GM12878 (cell line): ENCODE measurements around the gene DUSP22. TPM values are rescaled to one million over a fixed set of nuclear protein-coding genes. Genes with fewer than 3 reads are reported as not detected.

Experiments used
- ATAC-seq: fragments of 200-7000 bp; cut with Tn5 transposase; 3 replicates; pipeline ENCODE4 v1.9.1; 2020; ENCODE audit warnings: mild to moderate bottlenecking, moderate library complexity
- BruUV-seq: library from RNA; stranded (reverse); fragments of 400-500 nt; replicated peaks from 2 replicates; lab custom pipeline; 2021; lab: Mats Ljungman, UMichigan
- CTCF ChIA-PET: fragments of 300-600 bp; sonication (Branson Sonifier 250); formaldehyde crosslinking; extraction: SDS; loops from one replicate; lab custom pipeline; 2021; ENCODE audit warnings: inconsistent platforms; lab: Yijun Ruan, JAX
- POLR2A ChIA-PET: fragments of 350-600 bp; formaldehyde crosslinking; extraction: SDS; loops from one replicate; lab custom pipeline; 2021; ENCODE audit warnings: inconsistent platforms; lab: Charles Lee
- RAD21 ChIA-PET: fragments of 300-600 bp; sonication (Branson Sonifier 250); formaldehyde crosslinking; loops from one replicate; lab custom pipeline; 2023; ENCODE audit warnings: antibody characterized with exemption; ENCODE audit not compliant: unreplicated experiment; lab: Charles Lee
- SMC1A ChIA-PET: fragments of 300-600 bp; sonication (Branson Sonifier 250); formaldehyde crosslinking; loops from one replicate; lab custom pipeline; 2023; ENCODE audit not compliant: unreplicated experiment, uncharacterized antibody; lab: Charles Lee
- DNase-seq: peaks from one replicate; pipeline ENCODE4 v3.0.0-alpha.2; 2011; ENCODE audit warnings: low read depth, low spot score
- FAIRE-seq: peaks from 3 replicates; lab custom pipeline; 2011; peaks lifted over from hg19 to GRCh38; lab: Jason Lieb, UNC
- H2AFZ ChIP-seq: 2 replicates; pipeline ENCODE4 v1.6.0; 2011; ENCODE audit warnings: low read depth, low read length, control low read depth; ENCODE audit not compliant: control insufficient read depth
- H3K27ac ChIP-seq: 2 replicates; pipeline ENCODE4 v1.5.1; 2011; ENCODE audit warnings: control low read depth; ENCODE audit not compliant: control insufficient read depth, insufficient read depth
- H3K27me3 ChIP-seq, 2 experiments: replicated peaks in 1 of 2; 2 replicates each; pipeline versions ENCODE4 v1.6.0 to v1.6.1; 2011; ENCODE audit warnings: low read length in 1 of 2; ENCODE audit not compliant: control insufficient read depth in 2 of 2, insufficient read depth in 2 of 2
- H3K36me3 ChIP-seq, 2 experiments: 2 replicates each; pipeline ENCODE4 v1.5.1; 2011; ENCODE audit warnings: low read length in 1 of 2; ENCODE audit not compliant: control insufficient read depth in 2 of 2, insufficient read depth in 2 of 2
- H3K4me1 ChIP-seq: 2 replicates; pipeline ENCODE4 v1.6.1; 2011; ENCODE audit warnings: mild to moderate bottlenecking, low read length, moderate library complexity, mixed read lengths; ENCODE audit not compliant: control insufficient read depth, insufficient read depth
- H3K4me2 ChIP-seq: 2 replicates; pipeline ENCODE4 v1.6.0; 2011; ENCODE audit warnings: control low read depth; ENCODE audit not compliant: control insufficient read depth, insufficient read depth
- H3K4me3 ChIP-seq: fragments of 200-600 bp; sonication (generic); 2 replicates; pipeline ENCODE4 v1.5.1; 2016
- H3K79me2 ChIP-seq: 2 replicates; pipeline ENCODE4 v1.6.0; 2011; ENCODE audit warnings: low read length; ENCODE audit not compliant: control insufficient read depth, insufficient read depth
- H3K9ac ChIP-seq: 2 replicates; pipeline ENCODE4 v1.8.0; 2011; ENCODE audit warnings: low read length, control low read depth, mixed read lengths; ENCODE audit not compliant: control insufficient read depth, insufficient read depth
- H3K9me3 ChIP-seq: replicated peaks from 3 replicates; pipeline ENCODE4 v1.5.1; 2011; ENCODE audit warnings: mild to moderate bottlenecking, low read length; ENCODE audit not compliant: control insufficient read depth, insufficient read depth
- H4K20me1 ChIP-seq: 2 replicates; pipeline ENCODE4 v1.6.0; 2011; ENCODE audit not compliant: control insufficient read depth, insufficient read depth
- ATF7 ChIP-seq: fragments of 450-650 bp; IDR thresholded peaks from 2 replicates; pipeline ENCODE4 v1.6.1; 2016; ENCODE audit warnings: low read depth, mild to moderate bottlenecking
- BACH1 ChIP-seq: fragments of 450-650 bp; IDR thresholded peaks from 2 replicates; pipeline ENCODE4 v1.6.1; 2017; ENCODE audit warnings: mild to moderate bottlenecking, borderline replicate concordance
- GABPA ChIP-seq: IDR thresholded peaks from 2 replicates; pipeline ENCODE4 v1.6.1; 2014; ENCODE audit warnings: antibody characterized with exemption, low read depth, mild to moderate bottlenecking, inconsistent platforms
- HDGF ChIP-seq: fragments of 450-650 bp; IDR thresholded peaks from 2 replicates; pipeline ENCODE4 v1.6.1; 2016; ENCODE audit warnings: antibody characterized with exemption
- HSF1 ChIP-seq: fragments of 150-350 bp; IDR thresholded peaks from 2 replicates; pipeline ENCODE4 v1.6.1; 2014; ENCODE audit warnings: mild to moderate bottlenecking, low read depth, low read length
- MLLT1 ChIP-seq: fragments of 450-650 bp; IDR thresholded peaks from 2 replicates; pipeline ENCODE4 v1.6.1; 2016; ENCODE audit warnings: mild to moderate bottlenecking
- PBX3 ChIP-seq: IDR thresholded peaks from 2 replicates; pipeline ENCODE4 v1.6.1; 2011; ENCODE audit warnings: mild to moderate bottlenecking, low read depth, low read length, moderate library complexity; ENCODE audit not compliant: insufficient replicate concordance
- RAD51 ChIP-seq: fragments of 450-650 bp; IDR thresholded peaks from 2 replicates; pipeline ENCODE4 v1.6.1; 2016; ENCODE audit warnings: moderate library complexity, mild to moderate bottlenecking, inconsistent platforms
- WGBS: methylation state at CpG from one replicate; pipeline ENCODE4 v1.1.6; 2016; ENCODE audit warnings: low lambda C conversion rate; ENCODE audit not compliant: insufficient replicate concordance, insufficient coverage; ENCODE audit errors: missing lambda C conversion rate; 5-methylcytosine and 5-hydroxymethylcytosine counted together
- in situ Hi-C: fragments of 300-500 bp; cut with MboI; formaldehyde crosslinking; loops from 9 replicates; pipeline ENCODE4 v1.14.3; 2018; ENCODE audit warnings: mixed read lengths
- intact Hi-C: fragments of 100-400 bp; cut with micrococcal nuclease; formaldehyde crosslinking; loops from one replicate; pipeline ENCODE4 v1.14.2; 2022; ENCODE audit not compliant: unreplicated experiment
- polyA plus RNA-seq, 11 experiments: library from polyadenylated mRNA; depleted of rRNA in 4 of 11; unstranded in 6 of 11; stranded (reverse) in 5 of 11; fragments of >200 nt; fragmentation: Nextera tagmentation in 4 of 11; fragmentation: Illumina TruSeq in 1 of 11; extraction: Ambion mirVana in 4 of 11; extraction: Trizol in 1 of 11; gene quantifications; 1 replicate in 1 of 11; 2 replicates in 10 of 11; pipeline versions ENCODE4 v1.2.1 to v1.2.3, GENCODE V29; 2011 to 2016; ENCODE audit warnings: inconsistent platforms in 2 of 11, missing spikeins in 2 of 11, low read depth in 1 of 11
- total RNA-seq, 4 experiments: library from RNA; depleted of rRNA in 3 of 4; stranded (reverse); fragments of >200 nt in 3 of 4; fragmentation: Illumina TruSeq in 1 of 4; extraction: Trizol in 1 of 4; gene quantifications; 2 replicates each; pipeline versions ENCODE4 v1.2.1 to v1.2.3, GENCODE V29; 2013 to 2021

DUSP22 gene
- total and polyA plus RNA-seq, 10 of the 15 experiments (the other 5 are each of a cell fraction or from before 2014, with no cell fraction given), result 78.9 to 156 (median 107) TPM

- no peak for TF ChIP-seq PBX3
Observed at GRCh38 chr6:308768-309167, 16.5 kb downstream of the DUSP22 start (continued).

GRCh38 chr6:309947-310346 is 17.7 kb downstream of the DUSP22 start:
- Histone ChIP-seq H3K9ac (no peak overlapping the region), H3K36me3 (peaks cover 14 to 35% of the 10 kb centered on the region in 2 experiments), H3K4me2 (peak overlapping the region; percentile 30; the same call in 1 of the 2 replicates), H3K9me3 (no peaks in the 10 kb centered on the region), H3K4me3 (no peak overlapping the region), H3K27me3 (no peaks in the 10 kb centered on the region), H3K4me1 (peaks cover 91% of the 10 kb centered on the region), H4K20me1 (no peaks in the 10 kb centered on the region), H3K27ac (peak overlapping the region; percentile 100), H3K79me2 (peaks cover 78% of the 10 kb centered on the region), H2AFZ (no peak overlapping the region)
- no peak for TF ChIP-seq GABPA
- TF ChIP-seq BACH1, result no peak
- TF ChIP-seq ATF7, result no peak
- no peak for TF ChIP-seq HSF1
- TF ChIP-seq MLLT1, result 0 out of 2 replicates have a peak, but pooled peaks have one; percentile 63
- TF ChIP-seq HDGF, result peak; percentile 79; the same call in 1 of the 2 replicates
- no peak for TF ChIP-seq RAD51
- DNase-seq (no peak), FAIRE-seq (no peak), ATAC-seq (no peak)
- ChIA-PET RAD21 (interaction anchor here (1.0 to 7.2 kb wide), 13 partner anchors 7 to 120 kb away, joined by 3 to 235 read pairs (median 30); partner anchors contain the start of gene DUSP22), SMC1A (interaction anchor here (0.7 to 14.6 kb wide), 17 partner anchors 7 to 125 kb away, joined by 3 to 221 read pairs (median 6); partner anchors contain the start of gene DUSP22), POLR2A (interaction anchor here (1.0 to 7.2 kb wide), 9 partner anchors 9 to 55 kb away, joined by 3 to 227 read pairs (median 39); partner anchors contain the start of gene DUSP22), CTCF (interaction anchor here (0.8 to 7.3 kb wide), 12 partner anchors 9 to 94 kb away, joined by 4 to 83 read pairs (median 5); no protein-coding TSS in a partner anchor)
- 92% methylated on average over 12 of the region's 12 CpGs for WGBS
- no TSS peak for BruUV-seq
- in situ Hi-C loops (no loop called here), intact Hi-C loops (no loop called here)
